Endodermal cell (in vitro differentiated cells): ENCODE data around the gene RHOG. TPM values are rescaled to one million over a fixed set of nuclear protein-coding genes. Genes with fewer than 3 reads are reported as not detected.

ENCODE experiments used
- DNase-seq: peaks from one replicate; pipeline ENCODE4 v3.0.0-alpha.2; 2017
- H3K27ac ChIP-seq: 2 replicates; pipeline ENCODE4 v1.5.1; 2013; ENCODE audit warnings: mild to moderate bottlenecking, low read depth, low read length, moderate library complexity
- H3K27me3 ChIP-seq: 2 replicates; pipeline ENCODE4 v1.6.1; 2013; ENCODE audit warnings: mild to moderate bottlenecking, low read length, moderate library complexity; ENCODE audit not compliant: insufficient read depth, control insufficient read depth, poor library complexity, severe bottlenecking
- H3K36me3 ChIP-seq: 2 replicates; pipeline ENCODE4 v1.7.0; 2013; ENCODE audit warnings: mild to moderate bottlenecking, low read length, moderate library complexity; ENCODE audit not compliant: control insufficient read depth, insufficient read depth
- H3K4me1 ChIP-seq: one replicate; pipeline ENCODE4 v1.7.0; 2013; ENCODE audit warnings: low read length; ENCODE audit not compliant: control insufficient read depth, insufficient read depth
- H3K4me3 ChIP-seq: 2 replicates; pipeline ENCODE4 v1.5.1; 2013; ENCODE audit warnings: mild to moderate bottlenecking, low read length, moderate library complexity
- H3K9ac ChIP-seq: 2 replicates; pipeline ENCODE4 v1.6.1; 2013; ENCODE audit warnings: mild to moderate bottlenecking, low read length, moderate library complexity; ENCODE audit not compliant: poor library complexity, severe bottlenecking; ENCODE audit errors: extremely low read depth
- H3K9me3 ChIP-seq: 2 replicates; pipeline ENCODE4 v1.6.1; 2013; ENCODE audit warnings: mild to moderate bottlenecking, low read length, moderate library complexity; ENCODE audit not compliant: control insufficient read depth
- H3K27ac Mint-ChIP-seq: 2 replicates; pipeline ENCODE4 v1.8.0; 2020; ENCODE audit warnings: mixed read lengths
- H3K27me3 Mint-ChIP-seq: 2 replicates; pipeline ENCODE4 v1.8.0; 2021; ENCODE audit warnings: mild to moderate bottlenecking, mixed read lengths; ENCODE audit not compliant: insufficient read depth
- H3K36me3 Mint-ChIP-seq: 2 replicates; pipeline ENCODE4 v1.8.0; 2020; ENCODE audit warnings: low read depth, mixed read lengths
- H3K4me1 Mint-ChIP-seq: 2 replicates; pipeline ENCODE4 v1.8.0; 2020; ENCODE audit warnings: mixed read lengths
- H3K4me3 Mint-ChIP-seq: 2 replicates; pipeline ENCODE4 v1.8.0; 2020; ENCODE audit warnings: mild to moderate bottlenecking, moderate library complexity, mixed read lengths
- H3K9me3 Mint-ChIP-seq: 2 replicates; pipeline ENCODE4 v1.8.0; 2020; ENCODE audit warnings: mild to moderate bottlenecking, mixed read lengths
- WGBS, 2 experiments: methylation state at CpG; one replicate each; pipeline versions ENCODE4 v1.1.5 to v1.1.7; 2013; ENCODE audit warnings: missing lambda C conversion rate in 2 of 2, mixed read lengths in 1 of 2; ENCODE audit not compliant: insufficient coverage in 1 of 2, insufficient read length in 1 of 2; 5-methylcytosine and 5-hydroxymethylcytosine counted together
- total RNA-seq, 2 donors: library from RNA; stranded (reverse); fragmentation: NEBNext Ultra II Directional in 1 of 2; extraction: Animal tissue kit (Norgen Biotek cat#: 25700) in 1 of 2; gene quantifications; 2 replicates in 1 of 2; 3 replicates in 1 of 2; pipeline ENCODE4 v1.2.1, GENCODE V29; 2021
- TF ChIP-seq, protein P1 (sequence below): fragments of 200-600 bp; sonication (generic); conservative IDR thresholded peaks from 2 replicates; pipeline ENCODE4 v1.5.0; 2021; ENCODE audit warnings: antibody characterized with exemption, mild to moderate bottlenecking

Gene RHOG
- total RNA-seq, 2 donors from 2014 or later: 25.5 to 27.6 TPM

DNA sequence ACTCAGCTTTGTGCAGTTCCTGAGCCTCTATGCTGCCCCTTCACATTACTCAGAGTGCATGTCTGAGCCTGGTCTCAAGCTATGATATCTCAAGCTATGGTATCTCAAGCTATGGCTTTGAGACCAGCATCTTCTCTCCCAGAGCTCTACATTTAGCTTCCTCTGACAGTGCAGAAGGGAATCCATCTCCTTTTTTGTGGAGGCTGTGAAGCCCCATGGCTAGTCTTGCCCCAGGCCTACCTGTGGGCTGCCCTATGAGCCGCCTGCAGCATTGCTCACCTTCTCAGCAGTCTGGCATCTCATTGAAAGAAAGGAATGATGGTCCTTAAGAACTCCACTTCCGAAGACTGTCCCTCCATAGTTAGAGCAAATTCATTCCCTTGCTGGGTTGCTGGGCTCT is 19.8 kb downstream of the RHOG start:
- peaks cover 10% of the 10 kb centered on the region for H3K36me3 ChIP-seq
- Mint-ChIP-seq H3K4me3 (no peak overlapping the region), H3K4me1 (peaks cover 6% of the 10 kb centered on the region), H3K27ac (no peak overlapping the region), H3K9me3 (no peaks in the 10 kb centered on the region), H3K36me3 (peaks cover 16% of the 10 kb centered on the region), H3K27me3 (no peaks in the 10 kb centered on the region)
- TF ChIP-seq, protein P1, sequence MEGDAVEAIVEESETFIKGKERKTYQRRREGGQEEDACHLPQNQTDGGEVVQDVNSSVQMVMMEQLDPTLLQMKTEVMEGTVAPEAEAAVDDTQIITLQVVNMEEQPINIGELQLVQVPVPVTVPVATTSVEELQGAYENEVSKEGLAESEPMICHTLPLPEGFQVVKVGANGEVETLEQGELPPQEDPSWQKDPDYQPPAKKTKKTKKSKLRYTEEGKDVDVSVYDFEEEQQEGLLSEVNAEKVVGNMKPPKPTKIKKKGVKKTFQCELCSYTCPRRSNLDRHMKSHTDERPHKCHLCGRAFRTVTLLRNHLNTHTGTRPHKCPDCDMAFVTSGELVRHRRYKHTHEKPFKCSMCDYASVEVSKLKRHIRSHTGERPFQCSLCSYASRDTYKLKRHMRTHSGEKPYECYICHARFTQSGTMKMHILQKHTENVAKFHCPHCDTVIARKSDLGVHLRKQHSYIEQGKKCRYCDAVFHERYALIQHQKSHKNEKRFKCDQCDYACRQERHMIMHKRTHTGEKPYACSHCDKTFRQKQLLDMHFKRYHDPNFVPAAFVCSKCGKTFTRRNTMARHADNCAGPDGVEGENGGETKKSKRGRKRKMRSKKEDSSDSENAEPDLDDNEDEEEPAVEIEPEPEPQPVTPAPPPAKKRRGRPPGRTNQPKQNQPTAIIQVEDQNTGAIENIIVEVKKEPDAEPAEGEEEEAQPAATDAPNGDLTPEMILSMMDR: no peak
- no peak overlapping the region for H3K4me3 ChIP-seq
- H3K4me1 ChIP-seq: no peaks in the 10 kb centered on the region
- no peak overlapping the region for H3K27ac ChIP-seq
- no peaks in the 10 kb centered on the region for H3K27me3 ChIP-seq
- no peaks in the 10 kb centered on the region for H3K9me3 ChIP-seq
- no peak for DNase-seq
- 91 to 100% methylated on average over 2 of the region's 2 CpGs for whole genome bisulfite sequencing, 2 experiments
- no peak overlapping the region for H3K9ac ChIP-seq

DNA sequence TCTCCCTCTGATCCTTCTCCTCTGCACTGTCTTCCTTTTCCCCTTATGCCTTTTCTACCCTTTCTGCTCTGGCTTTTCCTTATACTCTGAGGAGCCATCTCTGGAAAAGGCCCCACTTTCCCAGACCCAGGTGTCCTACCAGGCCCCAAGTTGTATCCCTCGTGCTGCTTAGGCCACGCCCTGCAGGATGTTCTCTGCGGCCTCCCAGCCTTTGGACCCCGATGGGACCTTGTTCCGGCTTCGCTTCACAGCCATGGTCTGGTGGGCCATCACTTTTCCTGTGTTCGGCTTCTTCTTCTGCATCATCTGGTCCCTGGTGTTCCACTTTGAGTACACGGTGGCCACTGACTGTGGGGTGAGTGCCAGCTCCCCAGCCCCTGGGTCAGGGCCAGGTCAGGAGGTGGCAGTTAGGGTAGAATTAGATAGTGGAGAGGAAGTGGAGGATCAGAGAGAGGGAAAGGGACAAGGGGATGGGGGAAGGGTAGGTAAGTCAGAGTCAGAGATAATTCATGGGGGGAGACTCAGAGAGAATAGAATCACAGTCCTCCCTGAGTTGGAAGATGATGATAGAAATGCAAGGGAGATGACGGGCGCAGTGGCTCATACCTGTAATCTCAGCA is 23.5 kb downstream of the RHOG start:
- H3K27ac ChIP-seq: no peak overlapping the region
- 88 to 93% methylated on average over 8 to 10 of the region's 10 CpGs for WGBS, 2 experiments

DNA sequence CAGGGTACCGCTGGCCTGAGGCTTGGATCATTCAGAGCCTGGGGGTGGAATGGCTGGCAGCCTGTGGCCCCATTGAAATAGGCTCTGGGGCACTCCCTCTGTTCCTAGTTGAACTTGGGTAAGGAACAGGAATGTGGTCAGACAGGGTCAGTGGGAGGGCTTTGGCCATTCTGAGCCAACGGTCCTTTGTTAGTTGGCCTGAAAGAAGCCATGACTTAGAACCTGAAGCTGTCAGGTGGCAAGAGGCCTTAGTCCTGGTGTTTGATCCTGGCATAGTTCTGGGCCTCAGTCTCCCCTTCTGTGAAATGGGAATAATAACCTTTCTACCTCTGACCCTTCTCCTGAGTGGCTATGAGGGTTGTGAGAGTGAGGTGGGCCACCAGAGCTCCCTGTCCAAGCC is 24.1 kb downstream of the RHOG start:
- peaks cover 15% of the 10 kb centered on the region for H3K36me3 Mint-ChIP-seq
- no peak overlapping the region for H3K9ac ChIP-seq
- no peaks in the 10 kb centered on the region for H3K9me3 ChIP-seq
- H3K4me1 Mint-ChIP-seq: peaks cover 5% of the 10 kb centered on the region
- H3K4me3 ChIP-seq: no peak overlapping the region
- no peak overlapping the region for H3K27ac Mint-ChIP-seq
- no peak for DNase-seq
- H3K27me3 Mint-ChIP-seq: no peaks in the 10 kb centered on the region
- WGBS, 2 experiments: 94 to 100% methylated on average over 2 of the region's 2 CpGs
- no peaks in the 10 kb centered on the region for H3K27me3 ChIP-seq
- H3K36me3 ChIP-seq: no peaks in the 10 kb centered on the region
- H3K4me3 Mint-ChIP-seq: no peak overlapping the region
- no peak overlapping the region for H3K27ac ChIP-seq
- H3K4me1 ChIP-seq: no peaks in the 10 kb centered on the region
- TF ChIP-seq, protein P1: no peak
- no peaks in the 10 kb centered on the region for H3K9me3 Mint-ChIP-seq

More for the DNA sequence above, 23.5 kb downstream of the RHOG start:
- Mint-ChIP-seq H3K4me1 (peaks cover 5% of the 10 kb centered on the region), H3K9me3 (no peaks in the 10 kb centered on the region), H3K27ac (peak overlapping the region; percentile 30), H3K36me3 (peaks cover 15% of the 10 kb centered on the region), H3K27me3 (no peaks in the 10 kb centered on the region), H3K4me3 (no peak overlapping the region)
- Histone ChIP-seq H3K4me1 (no peaks in the 10 kb centered on the region), H3K4me3 (no peak overlapping the region), H3K9me3 (no peaks in the 10 kb centered on the region), H3K9ac (no peak overlapping the region), H3K36me3 (no peaks in the 10 kb centered on the region), H3K27me3 (no peaks in the 10 kb centered on the region)
- TF ChIP-seq, protein P1: no peak
- DNase-seq: no peak
